NCI-H1930 (cell line): ENCODE results near the gene RAB36.

Experiments
- DNase-seq, 2 experiments: peaks; one replicate each; lab custom pipeline; 2025; lab: John Stamatoyannopoulos, UW

RAB36 gene

GRCh38 chr22:23108249-23109078 is 36.8 kb upstream of the RAB36 start:
- DNase-seq, result no peak

DNA sequence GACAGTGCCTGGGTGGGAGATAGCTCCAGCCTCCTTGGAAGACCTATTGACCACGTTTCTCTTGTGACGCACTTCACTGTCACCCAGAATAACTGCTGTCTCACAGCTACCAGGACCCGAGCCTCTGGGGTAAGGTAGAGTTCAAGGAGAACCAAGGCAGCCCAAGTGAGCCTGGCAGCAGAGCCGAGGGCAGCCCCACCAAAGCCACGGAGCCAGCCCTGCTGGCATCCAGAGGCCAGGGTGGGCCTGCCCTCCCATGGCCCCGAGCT is 36.3 kb upstream of the RAB36 start:
- DNase-seq, result no peak

DNA sequence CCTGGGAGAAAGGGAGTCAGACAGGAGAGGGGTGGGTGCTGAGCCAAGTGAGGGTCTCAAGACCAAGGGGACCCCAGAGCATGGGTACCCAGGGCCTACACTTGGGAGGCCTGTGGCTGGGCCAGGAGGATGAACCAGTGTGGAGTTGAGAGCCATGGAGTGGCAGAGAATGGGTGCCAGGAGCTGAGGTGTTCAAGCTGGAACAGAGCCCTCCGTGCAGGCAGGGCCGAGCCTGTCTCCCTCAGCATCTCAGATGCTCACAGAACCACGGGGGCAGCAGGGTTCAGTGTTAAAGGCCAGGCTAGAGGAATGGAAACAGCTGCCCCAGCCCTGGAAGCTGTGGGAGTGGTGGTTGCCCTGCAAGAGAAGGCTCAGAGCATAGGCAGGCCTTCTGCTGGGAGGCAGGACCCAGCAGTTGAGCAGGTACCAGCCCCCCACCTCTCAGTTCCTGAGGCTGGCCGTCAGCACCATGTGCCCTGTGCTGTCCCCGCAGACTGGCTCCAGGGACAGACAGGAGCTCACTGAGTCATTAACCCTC is 35.8 kb upstream of the RAB36 start:
- DNase-seq, result no peak

GRCh38 chr22:23110190-23110921 is 34.9 kb upstream of the RAB36 start:
- no peak for DNase-seq

- DNase-seq, result no peak
Measured at GRCh38 chr22:23110922-23111527, 34.3 kb upstream of the RAB36 start.

DNA sequence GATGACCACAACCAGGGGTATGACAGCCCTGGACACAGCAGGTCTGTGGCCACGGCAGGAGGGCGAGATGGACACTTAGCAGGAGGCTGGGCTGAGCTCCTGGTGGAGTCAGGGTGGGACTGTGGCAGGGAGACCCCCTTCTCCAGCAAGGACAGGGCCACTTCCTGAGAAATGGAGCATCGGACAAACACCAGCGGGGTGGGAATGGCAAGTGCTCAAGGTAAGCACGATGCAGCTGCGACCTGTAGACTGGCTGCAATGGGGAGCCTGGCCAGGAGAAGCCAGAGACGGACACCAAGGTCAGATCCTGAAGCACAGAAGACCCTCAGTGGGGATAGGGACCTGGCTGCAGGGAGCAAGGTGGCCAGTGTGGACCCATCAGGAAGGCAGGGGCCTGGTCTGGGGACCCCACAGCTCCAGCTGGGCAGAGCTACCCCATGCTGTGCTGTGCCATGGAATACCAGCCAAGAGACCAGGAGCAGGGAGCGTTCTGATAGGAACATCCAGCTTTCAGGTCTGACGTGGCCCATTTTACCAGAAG is 32.7 kb upstream of the RAB36 start:
- DNase-seq, result no peak

DNA sequence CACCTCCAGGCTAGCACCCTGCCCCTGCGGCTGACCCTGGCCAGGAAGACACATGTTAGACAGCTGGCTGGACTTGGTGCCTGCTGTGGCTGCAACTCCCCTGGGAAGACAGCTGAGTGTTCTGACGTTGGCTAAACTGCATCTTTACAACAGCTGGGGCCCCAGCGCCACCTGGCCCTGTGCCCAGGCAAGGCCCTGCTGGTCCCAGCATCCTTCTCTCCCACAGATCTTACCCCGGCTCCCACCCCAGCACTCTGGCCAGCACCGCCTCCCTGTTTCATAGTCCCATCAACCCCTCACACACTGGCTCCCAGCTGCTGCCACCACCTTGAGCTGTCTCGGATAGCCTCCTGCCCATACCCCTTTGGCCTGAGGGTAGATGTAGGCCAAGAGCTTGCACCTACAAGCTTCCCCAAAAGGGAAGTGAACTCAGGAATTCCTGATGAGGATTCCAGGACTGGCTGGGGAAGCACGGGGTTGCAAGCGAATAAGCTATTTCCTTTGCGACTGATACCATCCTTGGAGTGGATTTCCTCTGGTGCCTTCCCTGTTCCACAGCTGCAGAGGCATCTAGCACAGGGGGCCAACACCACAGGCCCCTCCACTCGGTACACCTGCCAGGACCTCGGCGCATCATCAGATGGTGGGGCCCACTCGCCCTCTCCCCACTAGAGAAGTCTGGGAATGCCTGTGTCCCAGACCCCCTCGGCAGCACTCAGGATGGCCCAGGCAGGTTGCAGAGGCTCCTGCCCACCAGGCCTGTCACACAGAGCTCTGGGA is 32.0 kb upstream of the RAB36 start:
- no peak for DNase-seq

DNA sequence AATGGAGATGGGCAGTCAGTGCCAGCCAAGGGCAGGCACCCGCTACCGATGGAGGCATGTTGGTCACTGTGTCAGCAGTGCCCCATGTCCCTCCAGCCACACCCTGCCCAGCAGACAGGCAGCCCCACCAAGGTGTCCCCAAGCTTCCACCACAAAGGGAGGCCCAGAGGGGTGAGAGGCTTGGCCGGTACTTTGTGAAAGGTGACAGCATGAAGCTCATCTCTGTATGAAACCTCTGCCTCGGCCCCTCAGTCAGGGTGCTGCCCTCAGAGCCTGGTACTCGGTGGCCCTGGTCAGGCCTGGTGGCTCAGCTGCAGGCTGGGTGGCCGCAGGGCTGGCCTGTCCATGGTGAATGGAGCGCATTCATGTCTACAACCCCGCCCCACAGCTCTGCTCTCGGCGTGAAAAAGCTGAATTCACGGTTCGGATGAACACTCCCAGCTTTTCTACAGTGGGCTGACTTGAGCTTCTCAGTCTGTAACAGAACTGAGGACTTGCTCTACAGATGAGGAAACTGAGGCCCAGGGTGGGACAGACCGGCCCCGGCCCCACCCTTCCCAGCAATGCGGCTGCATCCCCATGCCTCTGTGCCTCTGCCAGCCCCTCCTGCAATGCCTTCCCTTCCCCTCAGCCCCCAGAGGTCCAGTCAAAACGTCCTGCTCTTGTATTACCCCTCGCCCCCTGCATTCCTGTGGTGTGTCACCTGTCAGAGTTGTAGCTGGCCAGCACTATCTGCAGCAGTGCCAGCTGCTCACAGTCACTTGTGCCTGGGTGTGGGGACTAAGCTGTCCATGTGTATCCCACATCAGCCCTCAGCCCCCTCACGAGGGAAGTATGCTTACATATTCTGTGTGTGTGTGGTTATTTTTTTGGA is 31.2 kb upstream of the RAB36 start:
- no peak for DNase-seq

GRCh38 chr22:23114721-23115020 is 30.6 kb upstream of the RAB36 start:
- no peak for DNase-seq

DNA sequence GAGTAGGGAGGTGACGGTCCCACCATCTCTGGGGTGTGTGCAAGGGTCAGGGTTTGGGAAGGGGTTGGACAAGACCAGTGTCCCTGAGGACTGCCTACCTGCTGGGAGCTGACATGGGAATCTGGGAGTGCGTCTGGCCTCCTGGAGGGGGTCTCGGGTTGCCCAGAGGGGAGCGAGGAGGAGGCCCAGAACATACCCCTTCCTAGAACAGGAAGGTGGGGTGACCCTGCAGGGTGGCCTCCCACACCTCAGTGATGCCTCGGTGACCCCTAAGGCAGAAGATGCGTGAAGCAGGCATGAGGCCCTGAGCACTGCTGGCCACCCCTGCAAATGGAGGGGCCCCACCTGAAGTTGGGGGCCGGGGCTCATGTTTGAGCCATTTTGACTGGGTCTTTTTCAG is 29.9 kb upstream of the RAB36 start:
- no peak for DNase-seq

DNA sequence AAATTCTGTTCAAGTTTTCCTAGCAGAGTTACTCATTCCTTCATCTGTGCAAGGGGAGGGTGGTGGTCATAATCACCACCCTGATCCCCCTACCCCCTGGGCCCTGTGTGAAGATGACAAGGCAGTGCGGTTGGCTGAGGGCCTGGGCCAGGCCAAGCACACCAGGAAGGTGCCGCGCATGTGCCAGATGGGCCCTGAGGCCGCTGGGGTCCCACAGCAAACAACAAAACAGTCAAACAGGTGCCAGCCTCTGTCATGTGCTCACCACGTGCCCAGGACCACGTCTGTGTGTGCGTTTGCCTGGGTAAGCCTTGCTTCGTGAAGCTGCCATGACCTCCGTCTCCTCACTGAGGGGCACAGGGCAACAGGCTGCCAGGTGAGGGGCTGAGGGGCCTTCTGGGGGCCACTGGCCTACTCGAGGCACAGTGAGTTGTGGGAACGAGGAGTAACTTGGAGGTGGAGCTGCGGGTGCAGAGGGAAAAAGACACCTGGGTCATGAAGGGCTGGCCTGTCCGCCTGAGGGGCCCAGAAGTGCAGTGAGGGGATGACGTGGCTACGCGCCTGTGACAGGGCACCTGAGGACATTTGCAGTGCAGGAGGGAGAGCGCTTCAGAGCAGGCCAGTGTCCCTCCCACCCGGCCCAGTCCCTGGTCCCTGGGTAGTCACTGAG is 29.3 kb upstream of the RAB36 start:
- DNase-seq, result no peak

- DNase-seq, result no peak
Measured at GRCh38 chr22:23116506-23117263, 28.6 kb upstream of the RAB36 start.

DNA sequence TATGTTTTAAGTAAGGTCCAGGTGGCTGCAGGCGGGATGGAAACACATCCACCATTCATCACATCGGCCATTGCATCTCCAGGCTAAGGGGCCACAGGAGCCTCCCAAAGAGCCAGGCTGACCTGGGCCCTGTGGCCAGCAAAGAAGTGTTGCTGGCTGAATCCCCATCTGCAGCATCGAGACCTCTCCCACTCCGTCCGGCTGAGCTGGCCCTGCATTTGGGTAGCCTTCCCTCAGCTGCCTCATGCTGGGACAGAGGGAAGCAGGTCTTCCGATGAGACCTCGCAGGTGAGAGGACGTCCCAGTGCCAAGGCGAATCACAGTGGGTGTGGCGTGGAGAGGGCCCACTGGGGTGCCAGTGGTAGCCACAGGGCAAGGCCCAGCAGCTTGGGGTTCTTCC is 28.0 kb upstream of the RAB36 start:
- DNase-seq, result no peak

GRCh38 chr22:23117891-23118646 is 27.2 kb upstream of the RAB36 start:
- no peak for DNase-seq

GRCh38 chr22:23118647-23119493 is 26.4 kb upstream of the RAB36 start:
- DNase-seq, result no peak

DNA sequence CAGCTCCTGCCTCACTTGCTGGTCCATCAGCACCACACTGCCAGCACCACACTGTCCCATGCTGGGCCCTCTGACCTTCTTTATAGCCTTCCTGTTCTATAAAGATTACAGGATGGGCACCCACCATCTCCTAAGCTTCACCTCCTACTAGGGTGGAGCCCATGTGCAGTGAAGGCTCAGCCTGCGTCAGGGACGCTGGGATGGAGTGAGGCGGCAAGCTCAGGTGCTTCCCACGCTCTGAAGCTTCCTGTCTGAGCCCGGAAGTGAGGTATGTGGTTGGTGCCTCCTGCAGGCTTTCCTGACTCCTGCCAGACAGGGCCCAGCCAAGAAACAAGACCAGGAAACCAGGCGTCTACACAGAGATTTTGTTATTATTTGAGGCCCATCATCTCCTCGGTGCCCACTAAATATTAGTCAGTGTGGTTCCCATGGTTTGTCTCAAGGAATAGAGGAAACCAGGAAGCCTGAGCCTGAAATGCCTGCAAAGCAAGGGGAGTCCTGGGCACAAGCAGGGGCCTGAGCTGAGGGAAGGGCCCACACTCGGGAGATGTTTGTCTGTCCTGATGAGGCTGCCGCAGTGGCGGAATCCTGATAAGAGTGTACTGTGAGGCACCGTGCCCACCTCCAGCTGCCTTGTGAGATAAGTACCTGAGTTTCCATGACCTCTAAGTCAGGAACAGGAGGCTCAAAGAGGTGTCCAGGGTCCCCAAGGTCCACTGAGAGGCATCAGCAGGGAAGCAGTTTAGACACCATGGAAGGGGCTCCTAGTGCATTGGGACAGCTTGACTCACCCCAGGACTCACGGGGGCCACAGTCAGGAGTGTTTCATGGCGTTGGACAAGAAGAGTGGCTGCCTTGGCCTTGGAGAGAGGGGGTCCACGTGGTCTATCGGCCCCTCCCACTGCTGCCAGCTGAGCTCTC is 25.5 kb upstream of the RAB36 start:
- no peak for DNase-seq

DNA sequence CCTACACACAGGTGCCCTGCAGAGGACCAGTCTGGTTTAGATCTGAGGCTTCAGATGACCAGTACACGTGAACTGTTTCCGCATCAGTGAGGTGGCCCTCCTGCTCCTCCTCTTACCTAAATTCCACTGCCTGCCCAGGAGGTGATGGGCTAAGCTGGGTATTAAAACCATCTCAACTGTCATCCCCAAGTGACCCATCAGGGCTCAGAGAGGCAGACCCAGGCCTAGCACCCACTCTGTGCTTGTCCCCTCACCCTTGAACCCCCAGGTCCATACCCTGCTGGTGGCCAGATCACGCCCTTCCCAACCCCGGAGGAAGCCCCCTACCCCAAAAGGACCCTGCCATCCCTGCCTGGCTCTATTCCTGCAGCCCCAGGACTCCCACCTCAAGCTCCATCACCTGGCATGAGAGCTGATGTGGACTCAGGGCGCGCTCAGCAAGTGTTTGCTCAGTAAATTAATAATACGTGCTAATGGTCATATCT is 24.8 kb upstream of the RAB36 start:
- DNase-seq, result no peak
